Measurements from ENCODE around the gene TRIM27.
"Not testable (repeated sequence)": the region's sequence is repeated elsewhere in the genome, so short reads cannot be mapped to it uniquely, and the experiment has no call there.

Gene TRIM27

DNA sequence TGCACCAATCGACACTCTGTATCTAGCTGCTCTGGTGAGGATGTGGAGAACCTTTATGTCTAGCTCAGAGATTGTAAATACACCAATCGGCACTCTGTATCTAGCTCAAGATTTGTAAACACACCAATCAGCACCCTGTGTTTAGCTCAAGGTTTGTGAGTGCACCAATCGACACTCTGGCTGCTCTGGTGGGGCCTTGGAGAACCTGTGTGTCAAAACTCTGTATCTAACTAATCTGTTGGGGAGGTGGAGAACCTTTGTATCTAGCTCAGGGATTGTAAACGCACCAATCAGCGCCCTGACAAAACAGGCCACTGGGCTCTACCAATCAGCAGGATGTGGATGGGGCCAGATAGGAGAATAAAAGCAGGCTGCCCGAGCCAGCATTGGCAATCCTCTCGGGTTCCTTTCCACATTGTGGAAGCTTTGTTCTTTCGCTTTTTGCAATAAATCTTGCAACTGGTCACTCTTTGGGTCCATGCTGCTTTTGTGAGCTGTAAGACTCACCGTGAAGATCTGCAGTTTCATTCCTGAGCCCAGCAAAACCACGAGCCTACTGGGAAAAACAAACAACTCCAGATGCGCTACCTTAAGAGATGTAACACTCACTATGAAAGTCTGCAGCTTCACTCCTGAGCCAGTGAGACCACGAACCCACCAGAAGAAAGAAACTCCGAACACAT is 34.9 kb upstream of the TRIM27 start:
- POLR2A ChIA-PET, result interaction anchor here (0.6 kb wide), 1 partner anchor 21 kb away, joined by 3 read pairs; no protein-coding TSS in a partner anchor
- CTCF ChIA-PET; DNase-seq; H3K27ac ChIP-seq (ENCODE audit: insufficient read depth in 1 of 2, low read depth in 1 of 2, low read length in 2 of 2, poor library complexity in 1 of 2, severe bottlenecking in 2 of 2); H3K4me1 ChIP-seq (ENCODE audit: control extremely low read depth in 1 of 4, control insufficient read depth in 4 of 4, insufficient read depth in 4 of 4, low read length in 3 of 4); H3K9me3 ChIP-seq (ENCODE audit: control extremely low read depth in 1 of 5, control insufficient read depth in 4 of 5, insufficient read depth in 2 of 5, low read depth in 1 of 5, low read length in 4 of 5); H3K36me3 ChIP-seq (ENCODE audit: control insufficient read depth in 4 of 4, insufficient read depth in 4 of 4, low read length in 3 of 4); H3K4me3 ChIP-seq (ENCODE audit: control insufficient read depth in 1 of 7, extremely low read depth in 1 of 7, insufficient read depth in 4 of 7, low read depth in 2 of 7, low read length in 6 of 7): not testable (repeated sequence)
- 90% methylated on average over 7 of the region's 13 CpGs for WGBS (ENCODE audit: insufficient coverage)
- peaks cover 2 to 48% (median 21%) of the 10 kb centered on the region in 5 experiments for H3K27me3 ChIP-seq (replicated peaks in 2 of 5; ENCODE audit: control insufficient read depth in 4 of 5, insufficient read depth in 5 of 5, low read length in 4 of 5)

DNA sequence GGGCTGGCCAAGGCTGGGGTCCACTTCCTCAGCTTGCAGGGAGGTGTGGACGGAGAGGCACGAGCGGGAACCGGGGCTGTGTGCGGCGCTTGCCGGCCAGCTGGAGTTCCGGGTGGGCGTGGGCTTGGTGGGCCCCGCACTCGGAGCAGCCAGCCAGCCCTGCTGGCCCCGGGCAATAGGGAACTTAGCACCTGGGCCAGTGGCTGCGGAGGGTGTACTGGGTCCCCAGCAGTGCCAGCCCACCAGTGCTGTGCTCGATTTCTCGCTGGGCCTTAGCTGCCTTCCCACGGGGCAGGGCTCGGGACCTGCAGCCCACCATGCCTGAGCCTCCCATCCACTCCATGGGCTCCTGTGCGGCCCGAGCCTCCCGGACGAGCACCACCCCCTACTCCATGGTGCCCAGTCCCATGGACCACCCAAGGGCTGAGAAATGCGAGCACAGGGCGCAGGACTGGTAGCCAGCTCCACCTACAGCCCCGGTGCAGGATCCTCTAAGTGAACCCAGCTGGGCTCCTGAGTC is 34.1 kb upstream of the TRIM27 start:
- H3K4me3 ChIP-seq (ENCODE audit: control insufficient read depth in 1 of 7, extremely low read depth in 1 of 7, insufficient read depth in 4 of 7, low read depth in 2 of 7, low read length in 6 of 7); CTCF ChIA-PET; POLR2A ChIA-PET: not testable (repeated sequence)

DNA sequence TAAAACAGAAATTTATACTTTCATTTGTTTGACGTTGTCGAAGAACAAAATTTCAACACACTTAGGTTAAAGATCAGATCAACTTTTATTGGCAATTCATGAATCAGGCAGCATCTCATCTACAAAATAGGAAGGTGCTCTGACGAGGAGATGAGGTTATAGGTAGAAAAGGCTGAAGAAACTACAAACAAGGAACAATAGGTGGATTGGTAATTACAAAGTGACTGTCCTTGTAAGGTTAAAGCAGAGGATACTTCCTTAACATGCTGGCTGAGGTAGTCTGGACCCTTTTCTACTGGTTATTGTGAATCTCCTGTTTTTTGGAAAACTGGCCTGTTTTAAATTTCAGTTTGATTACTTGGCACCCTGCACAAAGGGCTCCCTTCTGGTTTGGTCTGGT is 32.5 kb upstream of the TRIM27 start:
- 100% methylated on average over 1 of the region's 3 CpGs for WGBS (ENCODE audit: insufficient coverage)
- no peak overlapping the region for H3K4me3 ChIP-seq (ENCODE audit: control insufficient read depth in 1 of 7, extremely low read depth in 1 of 7, insufficient read depth in 4 of 7, low read depth in 2 of 7, low read length in 6 of 7)
- H3K36me3 ChIP-seq (ENCODE audit: control insufficient read depth in 4 of 4, insufficient read depth in 4 of 4, low read length in 3 of 4), result no peaks in the 10 kb centered on the region
- DNase-seq, result no peak
- ChIA-PET POLR2A (interaction anchor here (0.8 kb wide), 1 partner anchor 16 kb away, joined by 8 read pairs; no protein-coding TSS in a partner anchor), CTCF (no interaction called here)
- H3K4me1 ChIP-seq (ENCODE audit: control extremely low read depth in 1 of 4, control insufficient read depth in 4 of 4, insufficient read depth in 4 of 4, low read length in 3 of 4), result peaks cover 0 to 11% (median 6%) of the 10 kb centered on the region in 4 experiments
- peaks cover 0 to 4% (median 0%) of the 10 kb centered on the region in 5 experiments for H3K9me3 ChIP-seq (ENCODE audit: control extremely low read depth in 1 of 5, control insufficient read depth in 4 of 5, insufficient read depth in 2 of 5, low read depth in 1 of 5, low read length in 4 of 5)
- H3K27me3 ChIP-seq (replicated peaks in 2 of 5; ENCODE audit: control insufficient read depth in 4 of 5, insufficient read depth in 5 of 5, low read length in 4 of 5), result peaks cover 10 to 61% (median 25%) of the 10 kb centered on the region in 5 experiments
- H3K27ac ChIP-seq (ENCODE audit: insufficient read depth in 1 of 2, low read depth in 1 of 2, low read length in 2 of 2, poor library complexity in 1 of 2, severe bottlenecking in 2 of 2), result peak overlapping the region in 1 of 2 experiments; percentile 36

More for the DNA sequence above, 34.1 kb upstream of the TRIM27 start:
- Histone ChIP-seq H3K27me3 (replicated peaks in 2 of 5; ENCODE audit: control insufficient read depth in 4 of 5, insufficient read depth in 5 of 5, low read length in 4 of 5) (peaks cover 6 to 57% (median 25%) of the 10 kb centered on the region in 5 experiments), H3K4me1 (ENCODE audit: control extremely low read depth in 1 of 4, control insufficient read depth in 4 of 4, insufficient read depth in 4 of 4, low read length in 3 of 4) (peaks cover 0 to 11% (median 6%) of the 10 kb centered on the region in 4 experiments)
- 97% methylated on average over 15 of the region's 24 CpGs for WGBS (ENCODE audit: insufficient coverage)
- H3K27ac ChIP-seq (ENCODE audit: insufficient read depth in 1 of 2, low read depth in 1 of 2, low read length in 2 of 2, poor library complexity in 1 of 2, severe bottlenecking in 2 of 2); H3K36me3 ChIP-seq (ENCODE audit: control insufficient read depth in 4 of 4, insufficient read depth in 4 of 4, low read length in 3 of 4); H3K9me3 ChIP-seq (ENCODE audit: control extremely low read depth in 1 of 5, control insufficient read depth in 4 of 5, insufficient read depth in 2 of 5, low read depth in 1 of 5, low read length in 4 of 5); DNase-seq: not testable (repeated sequence)

DNA sequence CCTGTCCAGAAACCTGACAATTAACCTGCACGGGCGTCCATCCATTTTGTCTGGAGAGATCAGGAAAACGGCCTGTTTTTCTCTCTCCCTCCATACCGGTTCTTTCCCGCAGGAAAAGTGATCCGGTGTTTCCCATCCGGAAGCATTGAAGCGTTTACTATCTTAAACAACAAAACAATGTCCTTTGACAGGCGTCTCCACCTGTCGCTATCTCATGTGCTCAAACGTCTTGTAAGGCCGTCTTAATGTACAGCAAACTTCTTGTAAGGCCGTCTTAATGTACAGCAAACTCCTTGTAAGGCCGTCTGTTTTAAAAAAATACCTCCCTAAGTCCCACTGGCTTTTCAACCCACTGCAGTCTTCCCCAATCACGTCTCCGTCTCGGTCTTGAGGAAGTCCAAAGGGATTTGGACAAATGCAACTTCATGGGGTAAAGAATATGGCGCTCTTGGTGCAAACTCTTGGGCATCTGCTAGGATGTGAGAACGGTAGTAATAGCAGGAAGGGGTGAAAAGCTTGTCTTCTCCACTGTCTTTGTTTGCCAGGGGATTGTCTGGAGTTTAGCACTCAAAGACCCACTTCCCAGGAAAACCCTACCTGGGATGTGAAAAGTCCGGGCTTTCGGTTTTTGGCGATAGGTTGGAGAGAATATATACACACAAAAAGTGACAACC is 29.9 kb upstream of the TRIM27 start:
- Histone ChIP-seq H3K9me3 (ENCODE audit: control extremely low read depth in 1 of 5, control insufficient read depth in 4 of 5, insufficient read depth in 2 of 5, low read depth in 1 of 5, low read length in 4 of 5) (peaks cover 0 to 4% (median 0%) of the 10 kb centered on the region in 5 experiments), H3K27me3 (replicated peaks in 2 of 5; ENCODE audit: control insufficient read depth in 4 of 5, insufficient read depth in 5 of 5, low read length in 4 of 5) (peaks cover 10 to 53% (median 23%) of the 10 kb centered on the region in 5 experiments), H3K4me3 (ENCODE audit: control insufficient read depth in 1 of 7, extremely low read depth in 1 of 7, insufficient read depth in 4 of 7, low read depth in 2 of 7, low read length in 6 of 7) (peak overlapping the region in 6 of 7 experiments; percentile 1 to 56 (median 50)), H3K4me1 (ENCODE audit: control extremely low read depth in 1 of 4, control insufficient read depth in 4 of 4, insufficient read depth in 4 of 4, low read length in 3 of 4) (peaks cover 0 to 11% (median 6%) of the 10 kb centered on the region in 4 experiments), H3K27ac (ENCODE audit: insufficient read depth in 1 of 2, low read depth in 1 of 2, low read length in 2 of 2, poor library complexity in 1 of 2, severe bottlenecking in 2 of 2) (no peak overlapping the region), H3K36me3 (ENCODE audit: control insufficient read depth in 4 of 4, insufficient read depth in 4 of 4, low read length in 3 of 4) (no peaks in the 10 kb centered on the region)
- 8% methylated on average over 19 of the region's 22 CpGs for WGBS (ENCODE audit: insufficient coverage)
- DNase-seq, result peak in 1 of 3 donors; percentile 29
- ChIA-PET CTCF (no interaction called here), POLR2A (no interaction called here)

DNA sequence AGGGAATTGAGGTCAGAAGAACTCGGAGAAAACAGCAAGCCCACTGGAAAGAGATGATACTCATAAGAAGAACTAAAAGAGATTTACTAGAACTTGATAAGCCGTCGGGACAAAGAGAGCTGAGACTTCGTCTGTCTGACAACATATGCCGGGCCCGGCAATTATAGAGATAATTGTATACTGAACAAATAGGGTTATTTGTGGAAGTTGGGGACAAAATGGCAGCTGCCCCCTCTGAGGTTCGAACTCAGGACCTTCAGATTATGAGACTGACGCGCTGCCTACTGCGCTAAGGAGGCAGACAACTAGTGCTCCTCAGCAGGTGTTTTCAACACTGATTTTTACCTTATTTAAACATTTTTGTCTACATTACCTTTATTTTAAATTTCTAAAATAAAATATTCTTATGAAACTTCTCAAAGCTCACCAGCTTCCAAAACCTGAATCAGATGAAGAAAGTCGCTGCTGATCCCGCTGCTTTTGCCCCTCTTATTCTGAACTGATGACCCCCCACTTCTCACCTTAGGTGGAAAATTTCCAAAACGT is 29.3 kb upstream of the TRIM27 start:
- WGBS (ENCODE audit: insufficient coverage), result 29% methylated on average over 12 of the region's 13 CpGs
- ChIA-PET POLR2A (no interaction called here), CTCF (no interaction called here)
- peaks cover 0 to 4% (median 0%) of the 10 kb centered on the region in 5 experiments for H3K9me3 ChIP-seq (ENCODE audit: control extremely low read depth in 1 of 5, control insufficient read depth in 4 of 5, insufficient read depth in 2 of 5, low read depth in 1 of 5, low read length in 4 of 5)
- H3K4me3 ChIP-seq (ENCODE audit: control insufficient read depth in 1 of 7, extremely low read depth in 1 of 7, insufficient read depth in 4 of 7, low read depth in 2 of 7, low read length in 6 of 7), result peak overlapping the region in 6 of 7 experiments; percentile 1 to 56 (median 48)
- peak; percentile 56 to 80 (median 77) for DNase-seq
- peak overlapping the region in 1 of 2 experiments; percentile 43 for H3K27ac ChIP-seq (ENCODE audit: insufficient read depth in 1 of 2, low read depth in 1 of 2, low read length in 2 of 2, poor library complexity in 1 of 2, severe bottlenecking in 2 of 2)
- H3K4me1 ChIP-seq (ENCODE audit: control extremely low read depth in 1 of 4, control insufficient read depth in 4 of 4, insufficient read depth in 4 of 4, low read length in 3 of 4), result peaks cover 0 to 11% (median 6%) of the 10 kb centered on the region in 4 experiments
- H3K36me3 ChIP-seq (ENCODE audit: control insufficient read depth in 4 of 4, insufficient read depth in 4 of 4, low read length in 3 of 4), result no peaks in the 10 kb centered on the region
- peaks cover 10 to 53% (median 23%) of the 10 kb centered on the region in 5 experiments for H3K27me3 ChIP-seq (replicated peaks in 2 of 5; ENCODE audit: control insufficient read depth in 4 of 5, insufficient read depth in 5 of 5, low read length in 4 of 5)

DNA sequence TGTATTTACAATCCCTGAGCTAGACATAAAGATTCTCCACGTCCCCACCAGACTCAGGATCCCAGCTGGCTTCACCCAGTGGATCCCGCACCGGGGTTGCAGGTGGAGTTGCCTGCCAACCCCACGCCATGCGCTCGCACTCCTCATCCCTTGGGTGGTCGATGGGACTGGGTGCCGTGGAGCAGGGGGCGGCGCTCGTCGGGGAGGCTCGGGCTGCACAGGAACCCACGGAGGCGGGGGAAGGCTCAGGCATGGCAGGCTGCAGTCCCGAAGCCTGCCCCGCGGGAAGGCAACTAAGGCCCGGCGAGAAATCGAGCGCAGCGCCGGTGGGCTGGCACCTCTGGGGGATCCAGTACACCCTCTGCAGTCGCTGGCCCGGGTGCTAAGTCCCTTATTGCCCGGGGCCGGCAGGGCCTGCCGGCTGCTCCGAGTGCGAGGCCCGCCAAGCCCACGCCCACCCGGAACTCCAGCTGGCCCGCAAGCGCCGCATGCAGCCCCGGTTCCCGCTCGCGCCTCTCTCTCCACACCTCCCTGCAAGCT is 25.9 kb upstream of the TRIM27 start:
- POLR2A ChIA-PET; DNase-seq; H3K4me3 ChIP-seq (ENCODE audit: control insufficient read depth in 1 of 7, extremely low read depth in 1 of 7, insufficient read depth in 4 of 7, low read depth in 2 of 7, low read length in 6 of 7); H3K36me3 ChIP-seq (ENCODE audit: control insufficient read depth in 4 of 4, insufficient read depth in 4 of 4, low read length in 3 of 4); H3K27ac ChIP-seq (ENCODE audit: insufficient read depth in 1 of 2, low read depth in 1 of 2, low read length in 2 of 2, poor library complexity in 1 of 2, severe bottlenecking in 2 of 2); H3K9me3 ChIP-seq (ENCODE audit: control extremely low read depth in 1 of 5, control insufficient read depth in 4 of 5, insufficient read depth in 2 of 5, low read depth in 1 of 5, low read length in 4 of 5): not testable (repeated sequence)
- WGBS (ENCODE audit: insufficient coverage), result 99% methylated on average over 15 of the region's 41 CpGs
- Histone ChIP-seq H3K27me3 (replicated peaks in 2 of 5; ENCODE audit: control insufficient read depth in 4 of 5, insufficient read depth in 5 of 5, low read length in 4 of 5) (peaks cover 7 to 25% (median 15%) of the 10 kb centered on the region in 5 experiments), H3K4me1 (ENCODE audit: control extremely low read depth in 1 of 4, control insufficient read depth in 4 of 4, insufficient read depth in 4 of 4, low read length in 3 of 4) (peaks cover 0 to 18% (median 6%) of the 10 kb centered on the region in 4 experiments)
- CTCF ChIA-PET, result interaction anchor here (1.2 kb wide), 1 partner anchor 31 kb away, joined by 4 read pairs; no protein-coding TSS in a partner anchor
